ENCODE data around the gene AUTS2. TPM values are rescaled to one million over a fixed set of nuclear protein-coding genes. Genes with fewer than 3 reads are reported as not detected.
A peak's percentile ranks its signal among the peaks of the same experiment; 100 is the strongest.

AUTS2 gene
- total and polyA plus RNA-seq, 2 of the 8 experiments (the other 6 are each of a cell fraction or from before 2014, with no cell fraction given) = 25.9 to 101 TPM

DNA sequence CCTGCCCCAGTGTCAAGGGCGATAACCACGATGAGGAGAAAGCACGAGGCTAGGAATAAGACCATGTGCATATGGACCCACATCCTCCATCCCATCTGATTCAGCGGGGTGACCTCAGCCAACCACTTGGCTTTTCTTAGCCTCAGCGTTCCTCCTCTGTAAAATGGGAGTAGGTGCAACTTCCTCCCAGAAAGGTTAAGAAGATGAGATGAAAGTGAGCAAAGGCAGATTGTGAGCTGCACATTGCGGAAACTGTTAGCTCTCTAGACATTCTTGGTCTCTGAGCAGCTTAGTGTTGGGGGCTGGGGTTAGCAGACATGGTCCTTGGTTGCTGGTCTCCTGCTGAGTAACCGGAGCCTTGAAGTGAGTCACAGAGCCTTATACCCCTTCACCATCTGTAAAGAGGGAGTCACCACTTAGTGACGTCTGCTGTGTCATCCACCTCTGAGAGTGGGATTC, 1036.4 kb downstream of the AUTS2 start:
- 93% methylated on average over 8 of the region's 8 CpGs; no CpG with 5 or more reads in 1 of the 2 experiments for WGBS, 2 experiments (ENCODE audit: extremely low coverage in 1 of 2, insufficient coverage in 1 of 2, insufficient read length in 1 of 2, insufficient replicate concordance in 2 of 2, low coverage in 1 of 2, low lambda C conversion rate in 2 of 2, missing lambda C conversion rate in 1 of 2)
- no peak overlapping the region for H3K27ac ChIP-seq (ENCODE audit: low read depth, low read length)
- POLR2A ChIA-PET (ENCODE audit: partially characterized antibody) = no interaction called here

More for the DNA sequence above, 1036.4 kb downstream of the AUTS2 start:
- no peak overlapping the region for H2AFZ ChIP-seq (ENCODE audit: low read length)
- H2BK20ac ChIP-seq (ENCODE audit: low read length) = no peak overlapping the region
- no peak overlapping the region for H4K8ac ChIP-seq (ENCODE audit: extremely low read depth, insufficient read depth, low read length)
- FAIRE-seq = no peak
- no peak for DNase-seq (ENCODE audit: low read depth in 1 of 2, low spot score in 2 of 2)
- H3K36me3 ChIP-seq (ENCODE audit: control insufficient read depth in 2 of 4, insufficient read depth in 4 of 4, low read length in 3 of 4) = no peaks in the 10 kb centered on the region
- H3K4me1 ChIP-seq (replicated peaks in 1 of 4; ENCODE audit: control insufficient read depth in 3 of 4, insufficient read depth in 4 of 4, low read length in 3 of 4) = peaks cover 8 to 22% (median 12%) of the 10 kb centered on the region in 4 experiments
- H3K14ac ChIP-seq (ENCODE audit: insufficient read length) = no peak overlapping the region
- no peak overlapping the region for H4K91ac ChIP-seq (replicated peaks; ENCODE audit: insufficient read length, low read length)
- H2BK120ac ChIP-seq (replicated peaks; ENCODE audit: low read depth, low read length) = no peak overlapping the region
- no peak overlapping the region for H3K18ac ChIP-seq (ENCODE audit: extremely low read depth, low read length)
- no peak overlapping the region for H3K56ac ChIP-seq (replicated peaks; ENCODE audit: insufficient read length, low read depth, low read length)
- no peak overlapping the region for H3K4me3 ChIP-seq (ENCODE audit: extremely low read depth in 1 of 4, insufficient read depth in 2 of 4, low read depth in 3 of 4, low read length in 4 of 4)
- H3K9me3 ChIP-seq (ENCODE audit: insufficient read depth in 2 of 2, low read depth in 1 of 2, low read length in 1 of 2) = no peaks in the 10 kb centered on the region; a peak in 1 of 4 replicates
- H3K27me3 ChIP-seq (replicated peaks in 1 of 4; ENCODE audit: control insufficient read depth in 3 of 4, extremely low read depth in 1 of 4, insufficient read depth in 3 of 4, low read length in 3 of 4) = no peaks in the 10 kb centered on the region; a peak in 2 of 7 replicates
- H4K5ac ChIP-seq (ENCODE audit: insufficient read length, low read depth, low read length) = no peak overlapping the region
- CTCF ChIA-PET (ENCODE audit: partially characterized antibody) = interaction anchor here (1.0 to 1.7 kb wide), 3 partner anchors 12 to 38 kb away, joined by 3 to 5 read pairs (median 4); no protein-coding TSS in a partner anchor
- H2AK5ac ChIP-seq (ENCODE audit: low read depth, low read length) = no peak overlapping the region
- H3K79me2 ChIP-seq (ENCODE audit: control insufficient read depth in 1 of 2, insufficient read depth in 2 of 2, low read length in 2 of 2) = no peaks in the 10 kb centered on the region
- no peak overlapping the region for H3K23ac ChIP-seq (ENCODE audit: insufficient read length)
- H2BK15ac ChIP-seq (ENCODE audit: low read length) = 0 out of 2 replicates have a peak overlapping the region, but pooled peaks have one; percentile 16
- TF ChIP-seq FOSL1 (IDR thresholded peaks at IDR 0.05; ENCODE audit: insufficient read depth, low read depth, low read length) = no peak
- no peak for TF ChIP-seq RBBP5 (IDR thresholded peaks at IDR 0.05; ENCODE audit: borderline replicate concordance, low read depth, low read length)
- TF ChIP-seq EZH2 (IDR thresholded peaks at IDR 0.05; ENCODE audit: low read depth, low read length, severe bottlenecking) = no peak
- TF ChIP-seq ATF2 (IDR thresholded peaks at IDR 0.05; ENCODE audit: low read length) = no peak
- TF ChIP-seq RNF2 (IDR thresholded peaks at IDR 0.05; ENCODE audit: borderline replicate concordance, low read depth, low read length, missing control alignments, poor library complexity, severe bottlenecking) = no peak
- no peak for TF ChIP-seq TAF1 (IDR thresholded peaks at IDR 0.05; ENCODE audit: low read depth, low read length)
- TF ChIP-seq TCF12 (IDR thresholded peaks at IDR 0.05; ENCODE audit: low read depth, low read length) = no peak
- no peak for TF ChIP-seq KDM4A (IDR thresholded peaks at IDR 0.05; ENCODE audit: low read depth, low read length, severe bottlenecking)
- TF ChIP-seq SP1 (IDR thresholded peaks at IDR 0.05; ENCODE audit: low read depth, low read length) = no peak
- TF ChIP-seq RFX5 (IDR thresholded peaks at IDR 0.05; ENCODE audit: borderline replicate concordance, low read depth, low read length) = no peak
- TF ChIP-seq HDAC6 (IDR thresholded peaks at IDR 0.05; ENCODE audit: low read depth, low read length) = no peak
- no peak overlapping the region; the same call in 1 of the 2 replicates for H2BK12ac ChIP-seq (ENCODE audit: low read depth, low read length)
- no peaks in the 10 kb centered on the region for H3K79me1 ChIP-seq (ENCODE audit: low read depth, low read length)
- no peaks in the 10 kb centered on the region for H3K23me2 ChIP-seq (ENCODE audit: low read depth, low read length)
- H3K9ac ChIP-seq (replicated peaks in 1 of 4; ENCODE audit: extremely low read depth in 1 of 4, low read depth in 3 of 4, low read length in 3 of 4) = no peak overlapping the region
- no peak overlapping the region for H3K4me2 ChIP-seq (ENCODE audit: insufficient read depth in 1 of 2, low read depth in 2 of 2, low read length in 2 of 2)
- H4K20me1 ChIP-seq (replicated peaks in 1 of 2; ENCODE audit: control insufficient read depth in 1 of 2, insufficient read depth in 2 of 2, low read length in 2 of 2) = no peaks in the 10 kb centered on the region
- H3K4ac ChIP-seq (replicated peaks; ENCODE audit: insufficient read length, low read depth, low read length) = no peak overlapping the region
- H2BK5ac ChIP-seq (ENCODE audit: low read depth, low read length) = no peak overlapping the region
